Ramos (cell line): ENCODE measurements around the gene ATF6B.
"Not testable (repeated sequence)": the region's sequence is repeated elsewhere in the genome, so short reads cannot be mapped to it uniquely, and the experiment has no call there.

Source experiments
- in situ Hi-C: fragments of 300-500 bp; cut with MboI; formaldehyde crosslinking; loops from one replicate; pipeline ENCODE4 v1.14.3; 2022; ENCODE audit warnings: low sequenced_read_pairs; ENCODE audit not compliant: unreplicated experiment

The ATF6B gene

GRCh38 chr6:32156891-32157290, 28.8 kb upstream of the ATF6B start:
- in situ Hi-C loops: no loop called here

GRCh38 chr6:32154514-32155161, 26.6 kb upstream of the ATF6B start:
- in situ Hi-C loops: no loop called here

- in situ Hi-C loops: no loop called here
Measured at GRCh38 chr6:32153564-32154513, 25.8 kb upstream of the ATF6B start, which contains the start of gene PPT2. Gene PPT2, plus strand, starts transcription at chr6:32154141. Its CDS starts 454 bp downstream, at chr6:32154595.

DNA sequence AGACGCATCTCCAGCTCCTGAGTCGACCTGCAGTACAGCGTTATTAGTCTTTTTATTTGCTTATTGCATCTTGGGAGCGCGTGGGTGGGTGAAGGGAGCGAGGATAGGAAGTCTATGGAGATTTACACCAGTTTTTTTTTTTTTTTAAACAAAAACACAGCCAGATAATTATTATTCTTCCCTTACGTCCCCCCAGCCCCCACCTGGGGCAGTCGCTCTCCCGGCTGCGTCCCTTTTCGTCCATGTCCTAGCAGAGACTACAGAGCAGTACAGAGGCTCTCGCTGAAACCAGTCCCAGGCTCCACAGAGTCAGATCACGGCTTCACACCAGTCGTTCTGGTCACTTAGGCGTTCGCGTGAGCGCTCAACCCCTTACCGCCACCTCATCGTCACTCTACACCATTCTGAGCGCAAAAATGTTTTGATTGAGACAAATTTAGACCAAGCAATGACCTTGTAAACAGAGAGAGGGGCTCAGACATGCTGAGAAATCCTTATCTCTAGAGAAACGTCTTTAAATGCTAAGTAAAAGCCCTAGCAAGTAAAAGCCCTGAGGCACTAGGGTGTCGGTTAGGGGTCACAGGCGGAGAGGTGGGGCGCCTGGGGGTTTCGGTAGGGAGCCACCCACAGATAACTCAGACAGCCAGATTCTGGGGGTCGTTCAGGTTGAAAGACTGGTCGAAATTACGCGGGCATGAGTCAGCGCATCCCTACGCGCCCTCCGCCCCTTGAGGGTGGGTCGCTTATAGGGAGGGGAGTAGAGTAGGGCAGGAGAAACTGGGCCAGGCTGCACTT, 24.9 kb upstream of the ATF6B start:
- in situ Hi-C loops: no loop called here

DNA sequence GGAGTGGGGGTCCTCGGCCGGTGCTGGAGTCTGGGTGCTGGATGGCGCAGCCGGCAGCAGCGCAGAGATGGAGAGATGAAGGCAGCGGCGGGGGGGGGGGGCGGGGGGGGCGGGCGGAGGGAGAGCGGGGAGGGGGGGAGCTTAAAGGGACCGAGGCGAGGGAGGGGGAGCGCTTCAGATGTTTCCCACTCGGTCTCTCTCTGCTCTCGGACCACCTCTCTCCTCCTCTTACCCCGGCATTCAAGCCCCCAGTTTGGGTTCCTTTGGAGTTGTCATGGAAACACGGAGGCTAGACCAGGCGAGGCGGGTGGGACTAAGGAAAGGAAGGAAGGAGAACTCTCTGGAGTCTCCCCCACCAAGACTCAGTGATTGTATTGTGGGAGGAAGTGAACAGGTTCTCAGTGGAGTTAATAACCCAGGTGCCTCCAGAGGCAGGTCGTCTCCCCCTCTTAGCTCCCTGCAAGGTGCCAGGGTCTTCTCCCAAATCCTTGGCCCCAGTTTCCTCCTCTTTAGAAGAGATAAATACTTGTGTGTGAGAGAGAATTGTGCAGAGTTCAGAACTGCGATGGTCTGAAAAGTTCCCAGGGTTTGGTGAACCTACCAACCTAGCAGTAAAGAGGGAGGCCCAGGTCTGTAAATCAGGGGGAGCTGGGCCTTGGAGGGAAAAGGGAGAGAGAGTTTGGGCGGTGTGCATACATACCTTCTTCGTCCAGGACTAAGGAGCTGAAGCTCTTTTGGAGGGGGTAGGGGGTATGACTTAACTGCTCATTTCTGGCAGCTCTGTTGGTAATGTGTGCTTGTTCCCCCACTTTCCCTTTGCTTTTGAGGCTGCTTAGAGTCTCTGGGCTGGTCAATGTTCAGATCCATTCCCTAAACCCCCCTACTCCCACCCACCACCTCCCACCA, 24.1 kb upstream of the ATF6B start, which contains the start of gene PRRT1:
TSS of gene PRRT1 (minus strand) at position 77 of the 906 bp plus-strand sequence. CDS start 112 bp downstream, outside the sequence.
- in situ Hi-C loops: no loop called here

GRCh38 chr6:32151181-32151862, 23.3 kb upstream of the ATF6B start:
- in situ Hi-C loops: no loop called here

DNA sequence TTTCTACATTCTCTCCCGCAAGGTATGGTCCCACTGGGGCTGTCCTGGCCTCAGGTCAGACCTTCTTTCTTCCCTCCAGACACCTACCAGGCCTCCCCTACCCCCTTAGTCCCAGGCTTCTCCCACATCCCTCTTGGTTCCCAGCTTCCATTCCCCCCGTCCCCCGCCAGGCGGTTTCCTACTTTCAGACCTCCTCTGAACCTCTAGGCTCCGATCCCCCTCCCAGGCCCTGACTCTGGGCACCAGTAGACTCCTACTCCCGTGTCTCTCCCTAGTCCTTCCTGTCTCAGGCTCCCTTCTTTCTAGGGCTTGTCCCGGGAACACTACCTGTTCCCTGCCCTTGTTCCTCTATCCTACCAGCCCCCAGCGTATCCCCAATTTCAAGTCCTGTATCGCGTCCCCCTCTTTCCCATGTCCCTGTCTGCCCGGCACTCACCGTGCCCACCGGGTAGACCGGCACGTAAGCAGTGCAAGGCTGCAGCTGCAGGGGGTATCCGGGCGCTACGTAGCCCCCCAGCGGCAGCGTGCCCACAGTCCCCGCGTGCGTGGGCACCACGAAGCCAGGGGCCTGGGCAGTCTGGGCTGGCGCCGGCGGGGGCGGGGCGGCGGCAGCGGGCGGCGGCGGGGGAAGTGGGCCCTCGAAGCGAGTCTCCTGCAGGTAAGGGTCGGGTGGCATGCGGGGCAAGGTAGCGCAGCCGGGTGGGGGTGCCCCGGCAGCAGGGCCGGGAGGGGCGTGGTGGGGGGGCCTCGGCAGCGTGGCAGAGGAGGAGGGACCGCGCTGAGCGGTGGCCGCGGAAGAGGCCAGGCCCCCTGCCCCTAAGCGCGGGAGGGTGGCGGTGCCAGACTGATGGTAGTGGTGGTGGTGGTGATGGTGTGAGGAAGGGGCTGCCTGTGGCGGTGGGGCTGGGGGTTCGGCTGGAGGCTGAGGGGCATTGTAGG, 22.2 kb upstream of the ATF6B start:
- in situ Hi-C loops: no loop called here

GRCh38 chr6:32149092-32149755, 21.2 kb upstream of the ATF6B start:
- in situ Hi-C loops: no loop called here

GRCh38 chr6:32148289-32149091, 20.4 kb upstream of the ATF6B start:
- in situ Hi-C loops: no loop called here

- in situ Hi-C loops: no loop called here
Measured at GRCh38 chr6:32147401-32148132, 19.5 kb upstream of the ATF6B start.

- in situ Hi-C loops: no loop called here
Measured at GRCh38 chr6:32146687-32147086, 18.6 kb upstream of the ATF6B start.

DNA sequence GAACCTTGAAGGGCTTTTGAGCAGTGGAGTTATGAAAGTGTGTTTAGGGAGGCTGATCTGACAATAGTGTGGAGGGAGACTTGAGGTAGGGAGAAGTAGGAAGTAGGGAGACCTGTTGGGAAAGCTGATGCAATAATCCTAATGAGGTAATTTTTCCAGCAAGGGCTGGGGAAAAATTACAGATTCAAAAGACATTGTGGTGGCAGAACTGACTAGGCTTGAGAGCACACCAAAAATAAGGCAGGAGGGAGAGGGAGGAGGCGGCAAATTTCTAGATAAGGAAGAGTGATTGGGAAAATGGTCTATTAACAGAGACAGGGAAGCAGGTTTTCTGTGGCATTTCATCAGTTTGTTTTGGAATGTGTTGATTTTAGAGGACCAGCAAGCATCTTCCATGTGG, 18.2 kb upstream of the ATF6B start:
- in situ Hi-C loops: no loop called here

- in situ Hi-C loops: not testable (repeated sequence)
Measured at GRCh38 chr6:32144238-32144637, 16.2 kb upstream of the ATF6B start.

DNA sequence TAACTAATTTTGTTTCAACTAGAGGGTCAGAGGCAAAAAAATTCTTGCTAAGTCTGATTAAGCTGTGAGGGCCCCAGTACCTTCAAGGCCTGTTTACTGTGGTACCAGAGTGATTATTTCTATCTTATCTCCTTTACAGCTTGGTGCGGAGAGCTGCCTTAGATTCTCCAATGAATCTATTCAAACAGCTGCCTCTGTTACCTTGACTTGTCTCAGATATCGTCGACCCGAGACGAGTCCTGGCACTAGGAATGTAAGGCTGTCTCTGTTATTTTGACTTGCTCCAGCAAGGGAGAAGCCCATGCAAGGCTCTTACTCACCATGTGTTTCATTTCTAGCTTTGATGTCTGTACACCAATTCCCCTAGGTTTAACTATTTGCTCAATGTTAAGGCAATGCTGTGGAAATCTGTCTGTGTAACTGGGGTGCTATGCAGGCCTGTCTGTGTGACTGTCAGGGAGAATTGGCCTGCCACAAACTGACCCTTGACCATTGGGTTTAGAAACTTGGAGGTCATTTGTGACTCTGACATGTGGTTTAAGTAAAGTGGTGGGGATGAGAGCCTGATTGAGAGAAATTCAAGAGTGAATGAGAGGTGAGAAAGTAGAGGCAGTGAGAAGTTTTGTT, 12.5 kb upstream of the ATF6B start:
- in situ Hi-C loops: no loop called here

- in situ Hi-C loops: no loop called here
Measured at GRCh38 chr6:32139590-32139989, 11.5 kb upstream of the ATF6B start.
